HepG2 (cell line): ENCODE data around the gene SOX8.

Experiments
- ATF3 ChIP-seq: sonication (generic); formaldehyde crosslinking; IDR thresholded peaks from 2 replicates; pipeline ENCODE4 v1.4.0; 2020; ENCODE audit warnings: missing genetic modification reagents
- BHLHE40 ChIP-seq: IDR thresholded peaks from 2 replicates; pipeline ENCODE4 v1.6.1; 2011; ENCODE audit warnings: low read length, improper control_type of control experiment
- CREB1 ChIP-seq, 2 experiments: fragments of 450-650 bp in 1 of 2; IDR thresholded peaks; 2 replicates each; pipeline ENCODE4 v1.6.1; 2016 to 2017; ENCODE audit warnings: control low read depth in 1 of 2, mild to moderate bottlenecking in 1 of 2, missing compliant biosample characterization in 1 of 2, missing genetic modification characterization in 1 of 2
- E2F5 ChIP-seq: sonication (generic); formaldehyde crosslinking; conservative IDR thresholded peaks from 2 replicates; pipeline ENCODE4 v1.4.0; 2020; ENCODE audit warnings: missing genetic modification reagents
- EZH2 ChIP-seq: conservative IDR thresholded peaks from 2 replicates; pipeline ENCODE4 v1.6.1; 2012; ENCODE audit warnings: mild to moderate bottlenecking, low read depth, low read length, moderate library complexity
- RAD21 ChIP-seq: fragments of 450-650 bp; formaldehyde crosslinking; IDR thresholded peaks from 2 replicates; pipeline ENCODE4 v1.5.0; 2020; ENCODE audit warnings: mild to moderate bottlenecking
- SNRNP70 ChIP-seq: fragments of 200-400 bp; formaldehyde crosslinking; IDR thresholded peaks from 2 replicates; pipeline ENCODE4 v1.6.1; 2017; ENCODE audit warnings: mild to moderate bottlenecking, low read depth, low read length, moderate library complexity
- ZMYM2 ChIP-seq: sonication (generic); formaldehyde crosslinking; IDR thresholded peaks from 2 replicates; pipeline ENCODE4 v1.8.0; 2022; ENCODE audit warnings: mild to moderate bottlenecking, missing genetic modification reagents
- ZNF296 ChIP-seq: sonication (generic); formaldehyde crosslinking; conservative IDR thresholded peaks from 2 replicates; pipeline ENCODE4 v1.5.0; 2020; ENCODE audit warnings: mild to moderate bottlenecking, missing genetic modification reagents
- ZNF619 ChIP-seq: sonication (generic); formaldehyde crosslinking; IDR thresholded peaks from 2 replicates; pipeline ENCODE4 v1.4.0; 2020; ENCODE audit warnings: mild to moderate bottlenecking, missing genetic modification reagents
- ZXDC ChIP-seq: sonication (generic); formaldehyde crosslinking; IDR thresholded peaks from 2 replicates; pipeline ENCODE4 v1.5.0; 2020; ENCODE audit warnings: mild to moderate bottlenecking, missing genetic modification reagents
- TF ChIP-seq, protein P1 (sequence below), 2 experiments: sonication (generic) in 1 of 2; formaldehyde crosslinking in 1 of 2; IDR thresholded peaks; 2 replicates each; pipeline versions ENCODE4 v1.5.1 to v1.6.1; 2011 to 2020; ENCODE audit warnings: borderline replicate concordance in 1 of 2, low read depth in 1 of 2, low read length in 1 of 2, mild to moderate bottlenecking in 1 of 2, missing genetic modification reagents in 1 of 2, moderate library complexity in 1 of 2
- TF ChIP-seq, protein P2 (sequence below): sonication (generic); formaldehyde crosslinking; IDR thresholded peaks from 2 replicates; pipeline ENCODE4 v1.5.0; 2020; ENCODE audit warnings: mild to moderate bottlenecking, missing genetic modification reagents, moderate library complexity
- TF ChIP-seq, protein P3 (sequence below): sonication (generic); formaldehyde crosslinking; IDR thresholded peaks from 2 replicates; pipeline ENCODE4 v1.5.0; 2020; ENCODE audit warnings: missing genetic modification reagents

DNA sequence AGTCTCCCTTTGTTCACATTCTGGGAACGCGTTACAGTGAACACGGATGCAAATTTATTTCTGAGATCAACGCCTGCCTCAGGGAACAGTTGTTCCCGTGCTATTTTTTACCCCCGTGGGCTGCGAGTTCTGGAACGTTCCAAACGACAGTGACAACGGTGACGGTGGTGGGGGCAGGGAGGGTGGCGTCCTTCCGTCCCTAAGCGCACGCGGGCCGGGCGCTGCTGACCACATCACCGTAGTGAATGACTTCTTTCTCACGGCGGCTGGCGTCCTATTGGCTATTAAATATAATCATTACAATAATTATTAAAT lies 45.9 kb downstream of the SOX8 start:
- TF ChIP-seq, protein P1, sequence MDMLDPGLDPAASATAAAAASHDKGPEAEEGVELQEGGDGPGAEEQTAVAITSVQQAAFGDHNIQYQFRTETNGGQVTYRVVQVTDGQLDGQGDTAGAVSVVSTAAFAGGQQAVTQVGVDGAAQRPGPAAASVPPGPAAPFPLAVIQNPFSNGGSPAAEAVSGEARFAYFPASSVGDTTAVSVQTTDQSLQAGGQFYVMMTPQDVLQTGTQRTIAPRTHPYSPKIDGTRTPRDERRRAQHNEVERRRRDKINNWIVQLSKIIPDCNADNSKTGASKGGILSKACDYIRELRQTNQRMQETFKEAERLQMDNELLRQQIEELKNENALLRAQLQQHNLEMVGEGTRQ (IDR thresholded peaks at IDR 0.05; ENCODE audit: low read depth, low read length) = no peak
- TF ChIP-seq, protein P1 (CRISPR knock-in tag; IDR thresholded peaks at IDR 0.05; ENCODE audit: borderline replicate concordance) = no peak
- TF ChIP-seq CREB1 (IDR thresholded peaks at IDR 0.05) (no peak), CREB1 (CRISPR knock-in tag; IDR thresholded peaks at IDR 0.05) (no peak), SNRNP70 (no peak), ATF3 (CRISPR knock-in tag) (no peak), E2F5 (no peak), ZNF296 (CRISPR knock-in tag) (no peak), ZMYM2 (no peak), BHLHE40 (no peak), ZNF619 (no peak), EZH2 (no peak), RAD21 (CRISPR knock-in tag) (no peak), ZXDC (CRISPR knock-in tag) (no peak)
- TF ChIP-seq, protein P2, sequence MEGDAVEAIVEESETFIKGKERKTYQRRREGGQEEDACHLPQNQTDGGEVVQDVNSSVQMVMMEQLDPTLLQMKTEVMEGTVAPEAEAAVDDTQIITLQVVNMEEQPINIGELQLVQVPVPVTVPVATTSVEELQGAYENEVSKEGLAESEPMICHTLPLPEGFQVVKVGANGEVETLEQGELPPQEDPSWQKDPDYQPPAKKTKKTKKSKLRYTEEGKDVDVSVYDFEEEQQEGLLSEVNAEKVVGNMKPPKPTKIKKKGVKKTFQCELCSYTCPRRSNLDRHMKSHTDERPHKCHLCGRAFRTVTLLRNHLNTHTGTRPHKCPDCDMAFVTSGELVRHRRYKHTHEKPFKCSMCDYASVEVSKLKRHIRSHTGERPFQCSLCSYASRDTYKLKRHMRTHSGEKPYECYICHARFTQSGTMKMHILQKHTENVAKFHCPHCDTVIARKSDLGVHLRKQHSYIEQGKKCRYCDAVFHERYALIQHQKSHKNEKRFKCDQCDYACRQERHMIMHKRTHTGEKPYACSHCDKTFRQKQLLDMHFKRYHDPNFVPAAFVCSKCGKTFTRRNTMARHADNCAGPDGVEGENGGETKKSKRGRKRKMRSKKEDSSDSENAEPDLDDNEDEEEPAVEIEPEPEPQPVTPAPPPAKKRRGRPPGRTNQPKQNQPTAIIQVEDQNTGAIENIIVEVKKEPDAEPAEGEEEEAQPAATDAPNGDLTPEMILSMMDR (CRISPR knock-in tag) = no peak
- TF ChIP-seq, protein P3, sequence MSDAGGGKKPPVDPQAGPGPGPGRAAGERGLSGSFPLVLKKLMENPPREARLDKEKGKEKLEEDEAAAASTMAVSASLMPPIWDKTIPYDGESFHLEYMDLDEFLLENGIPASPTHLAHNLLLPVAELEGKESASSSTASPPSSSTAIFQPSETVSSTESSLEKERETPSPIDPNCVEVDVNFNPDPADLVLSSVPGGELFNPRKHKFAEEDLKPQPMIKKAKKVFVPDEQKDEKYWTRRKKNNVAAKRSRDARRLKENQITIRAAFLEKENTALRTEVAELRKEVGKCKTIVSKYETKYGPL (CRISPR knock-in tag) = no peak
